GM21723 (cell line): ENCODE data around the gene RRAGC.
A peak's percentile ranks its signal among the peaks of the same experiment; 100 is the strongest.

Experiments used
- ATAC-seq: cut with Tn5 transposase; IDR thresholded peaks from one replicate; pipeline ENCODE4 v1.9.1; 2021; ENCODE audit warnings: mild to moderate bottlenecking, moderate library complexity; ENCODE audit not compliant: unreplicated experiment

RRAGC gene, protein sequence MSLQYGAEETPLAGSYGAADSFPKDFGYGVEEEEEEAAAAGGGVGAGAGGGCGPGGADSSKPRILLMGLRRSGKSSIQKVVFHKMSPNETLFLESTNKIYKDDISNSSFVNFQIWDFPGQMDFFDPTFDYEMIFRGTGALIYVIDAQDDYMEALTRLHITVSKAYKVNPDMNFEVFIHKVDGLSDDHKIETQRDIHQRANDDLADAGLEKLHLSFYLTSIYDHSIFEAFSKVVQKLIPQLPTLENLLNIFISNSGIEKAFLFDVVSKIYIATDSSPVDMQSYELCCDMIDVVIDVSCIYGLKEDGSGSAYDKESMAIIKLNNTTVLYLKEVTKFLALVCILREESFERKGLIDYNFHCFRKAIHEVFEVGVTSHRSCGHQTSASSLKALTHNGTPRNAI

GRCh38 chr1:38859561-38860453, at the start of gene RRAGC:
Gene RRAGC (minus strand): TSS chr1:38859772. CDS start chr1:38859646, 126 bp downstream.
- ATAC-seq = peak; percentile 93

- ATAC-seq = no peak
These were observed 49.2 kb upstream of the RRAGC start for GRCh38 chr1:38908821-38909220.

DNA sequence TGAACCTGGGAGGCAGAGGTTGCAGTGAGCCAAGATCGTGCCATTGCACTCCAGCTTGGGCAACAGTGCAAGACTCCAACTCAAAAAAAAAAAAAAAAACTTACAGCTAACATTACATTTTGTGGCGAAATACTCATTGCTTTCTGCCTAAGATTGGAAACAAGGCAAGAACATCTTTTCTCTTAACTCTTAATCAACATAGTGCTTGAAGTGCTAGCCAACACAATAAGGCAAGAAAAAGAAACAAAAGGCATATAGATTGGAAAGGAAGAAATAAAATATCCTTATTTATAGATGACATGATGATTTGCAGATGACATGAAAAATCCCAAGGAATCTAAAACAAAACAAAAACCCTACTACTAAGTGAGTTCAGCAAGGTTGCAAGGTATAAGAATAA, 46.4 kb upstream of the RRAGC start:
- ATAC-seq = no peak

- no peak for ATAC-seq
These were observed 40.0 kb upstream of the RRAGC start for GRCh38 chr1:38899560-38899959.

DNA sequence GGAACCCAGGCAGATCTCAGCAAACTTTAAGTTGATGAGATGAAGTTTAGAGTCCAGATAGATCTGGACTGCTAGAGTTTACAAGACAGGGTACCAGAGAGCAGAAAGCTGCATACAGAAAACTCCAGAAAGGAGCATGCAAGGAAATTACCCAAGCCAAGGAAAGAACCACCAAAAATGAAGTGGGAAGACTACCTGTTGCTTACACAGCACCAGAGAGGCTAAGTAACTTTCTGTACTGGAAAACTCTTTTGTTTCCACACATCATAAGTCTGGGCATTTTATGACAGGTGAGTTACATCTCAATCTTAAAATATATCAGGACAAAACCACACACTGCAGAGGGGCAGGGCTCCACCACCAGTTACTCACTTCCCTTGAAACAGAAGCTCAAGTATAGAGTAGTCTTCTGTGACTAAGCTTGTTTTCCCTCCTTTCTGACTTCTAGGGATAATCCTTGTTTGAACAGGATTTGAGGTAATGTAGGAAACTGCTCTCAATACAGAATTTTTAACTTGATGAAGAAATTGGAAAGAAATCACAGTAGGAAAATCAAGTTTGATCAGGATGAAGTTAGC, 39.2 kb upstream of the RRAGC start:
- ATAC-seq = no peak

DNA sequence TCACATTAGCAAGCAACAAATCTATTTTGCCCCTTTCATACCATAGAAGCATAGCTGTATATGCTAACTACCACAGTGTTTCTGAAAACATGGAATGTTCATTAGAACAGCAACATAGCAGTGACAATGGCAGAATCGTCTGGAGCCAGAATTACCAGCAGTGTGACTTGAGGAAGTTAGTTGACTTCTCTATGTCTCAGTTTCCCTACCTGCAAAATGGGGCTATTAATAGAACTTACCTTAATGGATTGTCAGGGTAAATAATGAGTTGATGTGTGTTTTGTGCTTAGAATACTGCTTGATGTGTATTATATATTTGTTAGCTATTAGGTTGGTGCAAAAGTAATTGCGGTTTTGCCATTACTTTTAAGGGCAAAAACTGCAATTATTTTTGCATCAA, 36.6 kb upstream of the RRAGC start:
- ATAC-seq = no peak

DNA sequence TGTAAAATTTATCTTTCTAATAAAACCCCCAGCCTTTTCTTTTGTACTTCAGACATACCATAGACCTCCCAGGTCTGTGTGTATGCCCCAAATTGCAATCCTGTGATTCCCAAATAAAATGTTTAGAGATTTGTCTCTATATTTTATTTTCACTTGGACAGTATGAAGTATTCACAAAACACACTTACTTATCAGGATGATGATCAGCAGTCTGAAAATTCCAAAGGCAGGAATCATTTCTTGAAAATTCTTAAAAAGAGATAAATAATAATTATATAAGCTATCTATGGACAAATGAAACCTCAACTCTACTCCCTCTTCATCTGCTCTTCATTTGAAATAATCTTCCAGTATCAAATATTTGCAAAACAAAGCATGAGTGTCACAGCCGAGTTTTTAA, 33.4 kb upstream of the RRAGC start:
- ATAC-seq = no peak

GRCh38 chr1:38891753-38892152, 32.2 kb upstream of the RRAGC start:
- ATAC-seq = no peak

- no peak for ATAC-seq
These were observed 30.0 kb upstream of the RRAGC start for GRCh38 chr1:38889589-38889988.

GRCh38 chr1:38888423-38889333, 29.1 kb upstream of the RRAGC start:
- ATAC-seq = no peak

- no peak for ATAC-seq
These were observed 25.5 kb upstream of the RRAGC start for GRCh38 chr1:38885092-38885491.

DNA sequence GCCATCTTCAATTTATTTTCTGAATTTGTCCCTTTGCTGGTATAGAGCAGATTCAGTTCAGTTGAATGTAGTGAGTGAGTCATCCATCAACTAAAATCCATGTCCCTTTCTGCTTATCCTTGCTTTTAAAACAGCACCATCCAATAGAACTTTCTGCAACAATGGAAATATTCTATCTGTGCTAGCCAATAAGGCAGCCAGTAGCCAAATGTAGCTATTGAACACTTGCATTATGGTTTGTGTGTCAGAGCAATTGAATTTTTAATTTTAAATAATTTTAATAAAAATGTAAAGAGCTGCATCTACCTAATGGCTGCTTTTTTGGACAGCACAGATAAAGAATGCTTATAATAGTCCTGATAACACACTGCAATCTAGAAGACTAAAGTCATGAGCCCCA, 21.9 kb upstream of the RRAGC start, which contains the start of gene GJA9:
Gene GJA9, minus strand, starts transcription at position 101 of the 400 bp plus-strand sequence. CDS start 5,489 bp downstream, outside the sequence.
- ATAC-seq = no peak

DNA sequence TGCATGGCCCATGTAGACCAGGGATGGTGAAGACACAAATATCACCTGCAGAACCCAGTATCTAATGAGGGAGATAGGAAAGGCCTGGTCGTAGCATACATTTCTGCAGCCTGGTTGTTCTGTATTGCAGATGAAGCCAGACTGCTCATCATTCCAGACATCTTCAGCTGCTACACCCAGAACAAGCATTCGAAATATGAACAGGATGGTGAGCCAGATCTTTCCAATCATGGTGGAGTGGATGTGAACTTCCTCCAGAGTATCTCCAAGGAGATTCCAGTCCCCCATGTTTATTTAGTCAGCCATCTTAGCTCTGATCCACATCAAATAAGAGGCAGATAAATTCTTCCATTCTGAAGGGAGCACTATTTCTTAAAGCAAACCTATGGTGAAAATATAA, 16.2 kb upstream of the RRAGC start:
- ATAC-seq = no peak

DNA sequence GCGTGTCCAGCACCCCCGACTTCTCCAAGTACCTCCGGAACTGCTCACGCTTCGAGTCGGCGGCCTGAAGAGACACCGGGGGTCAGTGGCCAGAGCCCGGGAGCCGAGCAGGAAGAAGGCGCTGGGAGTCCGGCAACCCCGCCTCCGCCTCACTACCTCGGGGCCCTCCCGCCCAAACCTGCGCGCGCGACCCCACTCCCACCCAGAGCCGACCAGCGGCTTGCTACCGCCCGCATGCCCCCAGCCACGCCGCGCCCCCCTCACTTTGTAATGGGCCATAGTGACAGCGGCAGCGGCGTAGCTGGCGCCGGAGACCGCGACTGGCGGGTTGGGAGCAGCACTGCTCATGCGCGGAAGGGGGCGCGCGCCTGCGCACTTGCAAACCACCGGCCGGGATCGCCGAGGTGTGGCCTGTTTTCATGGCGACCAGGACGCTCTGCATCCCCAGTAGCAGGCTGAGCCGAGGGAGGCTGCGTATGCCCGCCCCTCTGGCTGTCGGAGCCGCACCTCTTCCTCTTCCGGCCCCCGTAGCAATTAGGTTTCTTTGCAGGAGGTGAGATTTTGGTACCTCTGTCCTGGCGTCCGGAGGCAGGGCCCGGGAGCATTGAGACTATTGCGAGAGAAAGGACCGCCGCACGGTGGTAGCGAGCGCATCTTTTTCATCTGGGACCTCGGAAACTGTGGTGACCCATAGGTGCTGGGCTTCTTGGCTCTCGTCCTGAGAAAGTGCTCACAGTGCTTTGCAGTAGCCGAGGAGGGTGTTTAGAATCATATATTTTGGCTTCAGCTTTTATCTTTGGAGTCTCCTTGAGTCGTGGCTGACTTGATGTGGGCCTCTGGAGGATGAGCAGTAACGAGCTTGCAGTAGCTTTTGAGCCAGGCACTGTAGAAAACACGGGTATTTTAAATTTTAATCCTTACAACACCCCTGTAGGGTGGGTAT, 13.7 kb upstream of the RRAGC start, which contains the start of gene MYCBP:
Gene MYCBP, minus strand, starts transcription at position 322 of the 943 bp plus-strand sequence. Its CDS starts 43 bp downstream, at position 279.
- peak; percentile 94 for ATAC-seq

GRCh38 chr1:38872401-38873026, 12.9 kb upstream of the RRAGC start:
- ATAC-seq = peak; percentile 45

DNA sequence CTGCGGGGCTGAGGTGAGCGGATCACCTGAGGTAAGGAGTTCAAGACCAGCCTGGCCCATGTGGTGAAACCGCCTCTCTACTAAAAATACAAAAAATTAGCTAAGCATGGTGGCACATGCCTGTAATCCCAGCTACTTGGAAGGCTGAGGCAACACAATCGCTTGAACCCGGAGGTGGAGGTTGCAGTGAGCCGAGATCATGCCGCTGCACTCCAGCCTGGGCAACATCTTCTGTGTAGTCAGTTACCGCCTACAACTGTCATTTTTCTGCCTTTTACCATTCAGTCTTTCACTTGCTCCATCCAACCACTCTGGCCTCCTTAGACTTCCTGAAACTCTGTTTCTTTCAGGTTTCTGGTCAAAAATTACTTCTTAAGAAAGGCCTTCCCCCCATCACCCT, 11.4 kb upstream of the RRAGC start:
- ATAC-seq = no peak

GRCh38 chr1:38867208-38867607, 7.6 kb upstream of the RRAGC start:
- ATAC-seq = no peak

- no peak for ATAC-seq
These were observed 5.6 kb upstream of the RRAGC start for GRCh38 chr1:38865112-38865715.
